Right renal pelvis (tissue), 4 donors: ENCODE data around the gene SDHB. TPM values are rescaled to one million over a fixed set of nuclear protein-coding genes. Genes with fewer than 3 reads are reported as not detected.

ENCODE experiments used
- DNase-seq, 4 donors: peaks; one replicate each; pipeline ENCODE4 v3.0.0-alpha.2; 2013; ENCODE audit warnings: low read depth in 4 of 4, low spot score in 3 of 4, missing footprints in 1 of 4
- polyA plus RNA-seq, 4 donors: library from polyadenylated mRNA; unstranded; fragments of 120-200 nt; gene quantifications; one replicate each; pipeline ENCODE4 v1.2.1, GENCODE V29; 2013; ENCODE audit not compliant: insufficient read length in 4 of 4

The SDHB gene
- polyA plus RNA-seq, 4 donors = 153 to 164 (median 160) TPM

DNA sequence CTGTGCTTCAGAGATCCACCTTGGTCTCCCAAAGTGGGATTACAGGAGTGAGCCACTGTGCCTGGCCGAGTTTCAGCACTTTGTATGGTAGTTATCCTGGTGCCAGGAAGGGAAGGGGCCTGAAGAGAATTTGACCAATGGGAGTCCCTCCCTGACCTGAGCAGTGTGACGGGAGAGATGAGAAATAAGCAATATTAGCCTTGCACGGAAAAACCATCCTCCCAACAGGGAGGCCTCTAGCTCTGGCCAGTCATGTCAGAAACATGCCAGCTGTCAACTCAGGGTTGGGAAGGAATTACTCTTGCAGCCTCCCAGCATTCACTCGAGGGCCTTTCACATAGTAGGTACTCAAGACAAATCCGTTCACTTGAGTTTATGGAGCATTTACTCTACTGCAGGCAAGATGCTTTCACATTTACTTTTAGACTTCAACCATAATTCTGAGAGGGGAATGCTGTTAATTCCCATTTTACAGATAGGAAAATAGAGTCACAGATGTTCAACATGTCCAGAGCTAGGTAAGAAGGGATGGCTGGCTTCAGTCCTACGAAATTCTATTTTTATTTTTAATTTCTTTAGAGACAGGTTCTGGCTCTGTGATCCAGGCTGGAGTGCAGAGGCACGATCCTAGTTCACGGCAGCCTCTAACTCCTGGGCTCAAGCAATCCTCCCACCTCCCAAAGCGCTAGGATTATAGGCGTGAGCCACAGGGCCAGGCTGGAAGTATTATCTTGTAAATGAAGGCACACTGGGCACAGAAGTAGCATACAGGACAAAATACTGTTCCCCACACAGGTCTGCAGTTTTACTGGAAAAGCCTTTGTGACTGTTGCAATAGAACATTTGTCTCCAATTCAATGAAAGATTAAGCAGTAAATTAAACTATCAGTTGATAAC lies 38.9 kb downstream of the SDHB start:
- no peak for DNase-seq

DNA sequence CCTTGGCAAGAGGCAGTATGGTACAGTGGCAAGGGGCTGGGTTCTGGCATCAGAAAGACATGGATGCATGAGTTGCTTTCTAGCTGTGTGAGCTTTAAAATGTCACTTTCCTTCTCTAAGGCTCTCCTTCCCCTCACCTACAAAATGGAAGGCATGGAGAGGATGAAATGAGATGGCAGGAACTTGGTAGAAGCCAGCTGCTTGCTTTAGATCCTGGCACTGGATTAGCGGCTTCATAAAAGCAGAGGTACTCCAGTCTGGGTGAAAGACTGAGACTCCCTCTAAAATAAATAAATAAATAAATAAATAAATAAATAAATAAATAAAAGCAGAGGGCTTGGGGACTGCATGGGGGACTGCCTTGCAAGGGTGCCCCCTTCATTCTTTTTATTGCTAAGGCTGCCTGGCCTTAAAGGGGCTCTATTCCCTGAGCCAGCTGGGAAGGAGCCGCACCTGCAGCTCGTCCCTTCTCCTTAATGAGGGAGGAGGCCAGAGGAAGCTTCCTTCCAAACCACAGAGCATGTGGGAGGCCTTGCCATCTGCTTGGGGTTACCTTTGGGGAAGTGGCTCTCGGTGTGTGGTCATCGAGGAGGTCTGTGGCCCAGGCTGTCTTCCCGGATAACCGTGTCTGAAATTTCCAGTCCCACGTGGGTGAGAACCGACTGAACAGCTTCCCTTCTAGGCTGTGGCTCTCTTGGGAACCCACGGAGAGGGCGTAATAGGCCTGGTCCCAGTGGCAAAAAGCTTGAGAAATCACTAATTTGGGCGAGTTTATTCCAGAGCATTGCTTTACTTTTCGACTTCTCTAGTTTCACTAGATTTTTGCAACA lies 40.1 kb downstream of the SDHB start:
- no peak for DNase-seq

DNA sequence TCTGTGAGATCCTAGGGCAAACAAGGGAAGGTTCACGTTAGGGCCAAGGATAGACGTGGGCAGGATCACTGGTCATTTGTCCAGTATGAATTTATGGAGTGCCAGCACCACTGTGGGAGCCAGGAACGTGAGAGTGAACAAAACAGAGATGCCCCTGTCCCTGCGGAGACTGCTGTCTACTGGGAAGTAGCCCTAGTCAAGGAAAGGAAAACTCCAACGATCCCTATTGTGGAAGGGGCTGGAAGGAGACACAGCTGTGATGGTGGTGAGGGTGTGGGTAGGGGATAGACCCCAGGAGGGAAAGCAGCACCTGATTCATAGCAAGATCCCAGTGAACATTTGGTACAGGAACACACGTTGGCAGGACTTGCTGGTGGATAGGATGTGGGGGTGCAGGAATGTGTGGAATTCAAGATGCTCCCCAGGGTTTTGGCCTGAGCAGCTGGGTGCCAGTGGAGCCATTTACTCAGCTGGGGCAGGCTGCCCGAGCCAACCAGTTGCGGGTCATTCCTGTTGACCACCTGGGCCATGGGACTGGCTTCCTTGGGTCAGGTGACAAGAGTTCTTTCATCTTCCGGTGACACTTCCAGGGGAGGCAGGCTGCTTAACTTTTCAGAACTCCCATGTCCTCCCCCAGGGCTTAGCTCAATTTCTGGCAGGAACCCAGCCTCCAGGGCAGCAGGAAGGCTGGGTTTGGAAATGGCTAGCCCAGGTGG lies 40.9 kb downstream of the SDHB start:
- DNase-seq = no peak

DNA sequence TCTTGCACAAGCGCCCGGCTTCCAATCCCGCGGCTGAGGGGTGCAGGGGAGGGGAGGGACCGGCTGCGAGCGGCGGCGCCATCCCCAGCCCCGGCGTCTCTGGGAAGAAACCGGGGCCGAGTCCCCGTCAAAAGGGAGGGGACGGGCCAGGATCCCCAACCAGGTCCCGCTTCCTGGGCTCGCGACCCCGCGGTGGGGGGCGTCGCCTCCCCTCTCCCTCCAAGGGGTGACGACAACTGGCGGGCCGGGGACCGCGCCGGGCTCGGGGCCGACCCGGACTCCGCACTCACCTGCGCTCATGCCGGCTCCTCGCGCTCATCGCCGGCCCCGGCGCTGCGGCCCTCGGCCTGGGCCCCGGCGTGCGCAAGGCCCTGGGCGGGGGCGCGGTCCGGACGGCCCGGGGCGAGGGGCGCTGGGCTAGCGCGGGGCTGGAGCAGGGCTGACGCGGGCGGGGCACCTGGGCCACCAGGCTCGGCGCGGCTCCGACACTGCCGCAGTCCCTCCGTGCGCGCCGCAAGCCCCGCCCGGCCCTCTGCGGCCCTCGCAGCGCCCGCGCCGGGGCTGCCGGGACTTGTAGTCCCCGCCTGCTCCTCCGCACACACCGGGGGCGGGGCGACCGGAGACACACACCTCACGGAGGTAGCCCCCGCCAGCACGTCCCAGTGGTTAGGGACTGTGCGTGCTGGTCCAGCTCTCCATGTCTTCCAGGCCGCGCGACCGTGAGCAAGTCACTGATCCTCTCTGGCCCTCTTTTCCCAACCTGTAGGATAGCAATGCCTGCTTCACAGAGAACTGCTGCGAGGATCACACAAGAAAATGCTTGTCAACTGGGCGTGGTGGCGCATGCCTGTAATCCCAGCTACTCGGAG lies 42.2 kb downstream of the SDHB start, which contains the start of gene ATP13A2:
ATP13A2 (minus strand) TSS at position 490 of the 869 bp plus-strand sequence; CDS start at position 300, 190 bp downstream.
- DNase-seq = peak; percentile 40 to 52 (median 48)

DNA sequence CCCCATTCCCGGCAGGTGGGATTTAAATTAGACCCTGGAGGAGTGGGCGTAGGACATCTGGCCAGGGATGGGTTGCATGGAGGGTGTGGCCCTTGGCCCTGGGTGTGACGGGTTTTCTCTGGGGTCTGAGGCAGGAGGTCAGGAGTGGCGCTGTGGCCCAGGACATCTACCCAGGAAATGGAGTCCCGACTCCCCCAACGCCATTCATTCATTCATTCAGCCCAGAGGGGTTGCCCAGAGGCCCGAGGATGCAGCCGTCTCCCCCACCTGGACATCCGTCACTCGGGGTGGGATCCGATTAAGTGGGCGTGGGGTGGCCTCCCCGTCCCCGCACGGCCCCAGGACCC lies 42.8 kb downstream of the SDHB start:
- DNase-seq = no peak

DNA sequence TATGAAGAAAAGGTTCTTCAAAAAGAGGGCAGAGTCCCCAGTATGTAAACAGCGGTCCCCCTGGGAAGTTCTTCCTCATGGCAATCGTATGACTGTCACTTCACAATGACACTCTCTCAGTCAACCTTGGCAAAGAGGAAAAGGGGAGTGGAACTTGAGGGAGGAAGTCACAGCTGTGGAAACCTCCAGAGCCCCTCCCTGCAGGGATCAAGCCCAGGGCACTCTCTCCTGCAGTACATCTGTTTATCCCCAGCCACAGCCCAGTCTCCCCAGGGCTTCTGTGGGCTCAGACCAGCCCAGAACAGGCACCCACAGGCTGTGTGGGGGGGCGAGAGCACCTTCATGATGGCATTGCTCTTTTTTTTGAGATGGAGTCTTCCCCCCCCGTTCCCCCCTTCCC lies 44.1 kb downstream of the SDHB start:
- DNase-seq = no peak

DNA sequence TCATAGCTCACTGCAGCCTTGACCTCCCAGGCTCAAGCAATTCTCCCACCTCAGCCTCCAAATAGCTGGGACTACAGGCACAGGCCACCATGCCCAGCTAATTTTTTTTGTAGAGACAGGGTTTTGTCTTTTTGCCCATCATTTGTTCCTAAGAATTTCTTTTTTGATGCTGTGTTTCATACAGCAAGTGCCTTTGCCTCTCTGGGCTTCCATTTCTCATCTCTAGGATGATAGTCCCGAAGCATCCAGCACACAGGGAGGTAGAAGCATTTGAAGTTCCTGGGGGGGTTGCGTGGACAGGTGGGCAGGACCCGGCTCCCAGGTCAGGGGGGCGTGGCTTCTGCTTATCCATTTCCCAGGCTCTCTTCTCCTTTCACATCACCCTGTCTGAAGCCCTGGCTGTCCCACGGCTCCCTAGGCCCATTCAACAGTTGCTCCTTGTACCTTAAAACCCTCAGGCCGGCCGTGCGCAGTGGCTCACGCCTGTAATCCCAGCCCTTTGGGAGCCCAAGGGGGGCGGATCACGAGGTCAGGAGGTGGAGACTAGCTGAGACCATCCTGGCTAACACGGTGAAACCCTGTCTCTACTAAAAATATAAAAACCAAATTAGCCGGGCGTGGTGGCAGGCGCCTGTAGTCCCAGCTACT lies 45.5 kb downstream of the SDHB start:
- DNase-seq = no peak

DNA sequence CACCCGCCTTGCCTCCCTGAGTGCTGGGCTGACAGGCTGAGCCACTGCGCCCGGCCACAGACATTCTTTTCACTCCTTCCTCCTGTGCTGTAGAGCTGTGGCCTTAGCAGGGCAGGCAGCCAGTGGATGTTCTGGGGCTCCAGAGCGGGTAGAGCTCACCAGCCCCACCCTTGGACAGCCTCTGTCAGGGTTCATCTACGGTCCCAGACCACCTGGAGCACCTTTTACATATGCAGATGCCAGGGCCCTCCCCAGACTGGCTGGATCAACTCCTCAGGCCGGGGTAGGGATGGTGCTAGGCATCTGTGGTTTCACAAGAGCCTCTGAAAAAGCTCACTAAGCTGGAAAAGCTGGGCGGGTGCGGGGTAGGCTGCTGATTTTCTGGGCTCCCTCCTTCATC lies 46.7 kb downstream of the SDHB start:
- DNase-seq = no peak

DNA sequence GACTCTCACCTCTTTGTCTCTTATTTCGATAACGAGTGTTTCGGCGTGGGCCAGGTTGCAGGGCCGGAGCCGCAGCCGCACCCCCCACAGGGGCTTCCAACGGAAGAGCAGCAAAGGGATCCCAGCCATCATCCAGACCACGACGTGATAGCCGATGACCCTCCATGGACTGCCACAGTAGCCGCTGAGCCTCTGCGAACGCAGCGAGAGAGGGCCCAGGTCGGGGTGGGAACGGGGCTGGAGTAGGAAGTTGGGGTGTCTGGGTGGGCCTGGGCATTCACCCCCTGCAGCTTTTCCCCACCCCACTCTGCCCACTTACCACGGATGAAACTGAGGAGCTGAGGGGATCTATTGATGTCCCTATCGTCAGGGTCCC lies 48.5 kb downstream of the SDHB start:
- DNase-seq = no peak

DNA sequence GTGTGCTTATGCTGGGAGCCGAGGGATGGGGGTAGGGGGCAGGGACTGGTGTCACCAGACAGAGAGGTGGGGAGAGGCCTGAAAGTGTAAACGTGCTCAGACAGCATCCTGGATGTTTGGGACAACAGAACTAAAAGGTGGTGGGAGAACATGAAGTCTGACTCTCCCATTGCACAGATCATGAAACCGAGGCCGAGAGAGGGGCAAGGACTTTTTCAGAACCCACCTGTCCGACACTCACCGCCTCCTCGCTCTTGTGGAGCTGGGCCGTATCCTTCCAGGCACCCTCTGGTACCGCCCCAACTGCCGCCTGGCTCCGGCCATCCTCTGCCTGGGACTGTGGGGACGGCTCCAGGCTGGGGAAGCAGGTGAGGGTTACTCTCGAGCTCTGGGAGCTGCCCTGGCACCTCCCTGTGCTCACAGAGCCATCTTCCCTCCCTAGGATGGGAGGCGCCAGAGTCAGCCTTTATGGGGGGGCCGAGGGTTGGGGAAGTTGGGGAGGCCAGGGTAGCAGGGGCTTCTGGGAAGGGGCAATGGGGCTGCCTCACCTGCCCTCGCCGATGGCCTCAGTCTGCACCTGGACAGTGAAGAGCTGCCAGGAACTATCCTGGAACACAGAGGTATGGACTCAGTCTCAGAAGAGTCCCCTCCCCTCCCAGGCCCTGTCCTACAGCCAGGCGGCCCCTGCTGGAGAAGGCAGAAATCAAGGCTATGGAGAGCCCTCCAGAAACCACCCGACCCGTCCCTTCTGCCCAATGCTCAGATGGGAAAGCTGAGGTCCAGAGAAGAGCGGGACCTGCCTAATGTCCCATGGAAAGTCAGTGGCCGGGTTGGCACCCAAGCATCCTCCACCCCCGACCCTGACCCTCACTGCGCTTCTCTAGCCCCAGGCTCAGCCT lies 49.1 kb downstream of the SDHB start:
- DNase-seq = no peak

DNA sequence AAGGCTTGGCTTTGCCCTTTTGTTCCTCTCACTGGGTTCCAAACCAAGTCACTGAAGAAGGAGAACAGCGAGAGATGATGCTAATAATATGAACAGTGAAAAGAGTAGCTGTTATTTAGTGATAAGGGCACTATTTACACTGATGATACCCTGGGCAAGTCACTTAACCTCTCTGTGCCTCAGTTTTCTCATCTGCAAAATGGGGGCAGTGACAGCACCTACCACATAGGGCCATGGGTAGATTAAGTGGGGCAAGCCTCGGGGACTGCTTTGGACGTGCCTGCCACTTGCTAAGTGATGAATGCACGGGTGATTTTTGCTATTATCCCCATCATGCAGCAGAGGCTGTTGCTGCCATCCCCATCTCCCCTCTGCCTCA lies 51.3 kb downstream of the SDHB start:
- DNase-seq = no peak

DNA sequence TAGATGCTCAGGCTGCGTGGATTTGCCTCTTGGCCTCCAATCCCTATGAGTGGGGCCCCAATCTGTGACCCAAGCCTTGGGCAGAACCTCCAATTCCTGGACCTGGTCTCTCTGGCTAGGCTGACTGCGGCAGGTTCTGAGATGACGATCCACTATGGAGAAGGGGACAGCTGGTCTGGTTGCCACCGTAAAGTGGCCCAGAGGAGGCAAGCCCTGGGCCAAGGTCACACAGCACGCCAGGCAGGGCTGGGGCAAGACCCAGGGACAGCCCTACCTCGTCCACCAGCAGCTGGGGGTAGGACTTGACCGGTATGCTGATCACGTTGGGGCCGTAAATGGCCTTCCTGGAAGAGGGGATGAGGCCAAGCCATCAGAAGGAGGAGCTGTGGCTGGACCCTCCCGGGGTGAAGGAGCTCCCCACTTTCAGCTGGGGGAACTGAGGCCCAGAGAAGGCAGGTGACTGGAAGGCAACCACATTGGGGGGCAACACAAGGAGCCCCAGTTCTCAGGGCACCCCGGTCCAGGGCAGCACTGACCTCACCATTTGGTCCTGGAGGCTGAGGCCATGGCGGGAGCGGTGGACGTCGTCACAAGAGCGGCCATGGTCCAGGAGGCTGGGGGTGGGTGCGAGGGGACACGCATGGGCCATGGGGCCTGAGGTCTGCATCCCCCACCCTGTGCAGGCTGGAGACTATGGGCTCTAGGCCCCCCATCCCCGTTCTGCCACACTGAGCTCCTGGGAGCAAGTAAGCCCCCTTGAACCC lies 51.9 kb downstream of the SDHB start:
- no peak for DNase-seq

DNA sequence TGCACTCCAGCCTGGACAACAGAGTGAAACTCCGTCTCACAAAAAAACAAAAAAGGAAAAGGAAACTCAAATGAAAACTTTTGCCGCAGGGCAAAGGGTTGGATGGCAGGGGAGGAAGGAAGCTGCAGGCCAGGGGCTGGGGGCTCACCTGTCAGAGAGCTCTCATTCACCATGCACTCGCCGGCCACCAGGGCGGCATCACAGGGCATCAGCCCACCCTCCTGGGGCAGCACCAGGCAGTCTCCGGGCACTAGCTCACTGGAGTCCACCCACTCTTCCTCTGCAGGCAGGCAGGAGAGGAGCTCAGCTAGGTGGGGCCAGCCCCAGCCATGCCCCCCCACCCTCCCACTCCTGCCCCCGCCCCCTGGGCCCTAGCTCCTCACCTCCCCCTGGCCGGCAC lies 54.0 kb downstream of the SDHB start:
- no peak for DNase-seq

DNA sequence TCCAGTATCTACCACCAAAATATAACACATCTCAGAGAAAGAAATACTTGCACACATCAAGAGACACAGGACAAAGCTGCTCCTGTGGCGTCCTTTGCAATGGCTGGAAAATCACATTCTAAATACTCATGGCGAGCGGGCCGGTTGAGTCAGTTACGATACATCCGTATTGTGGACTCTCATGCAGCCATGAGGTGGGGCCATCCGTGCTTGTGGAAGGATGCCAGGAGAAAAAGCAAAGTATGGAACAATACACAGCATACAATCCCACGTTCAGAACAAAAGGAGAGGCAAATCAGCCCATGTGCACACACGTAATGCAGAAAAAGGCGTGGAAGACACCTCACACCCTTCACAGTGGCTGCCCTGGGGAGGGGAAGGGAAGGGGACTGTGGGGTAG lies 55.2 kb downstream of the SDHB start:
- DNase-seq = no peak

DNA sequence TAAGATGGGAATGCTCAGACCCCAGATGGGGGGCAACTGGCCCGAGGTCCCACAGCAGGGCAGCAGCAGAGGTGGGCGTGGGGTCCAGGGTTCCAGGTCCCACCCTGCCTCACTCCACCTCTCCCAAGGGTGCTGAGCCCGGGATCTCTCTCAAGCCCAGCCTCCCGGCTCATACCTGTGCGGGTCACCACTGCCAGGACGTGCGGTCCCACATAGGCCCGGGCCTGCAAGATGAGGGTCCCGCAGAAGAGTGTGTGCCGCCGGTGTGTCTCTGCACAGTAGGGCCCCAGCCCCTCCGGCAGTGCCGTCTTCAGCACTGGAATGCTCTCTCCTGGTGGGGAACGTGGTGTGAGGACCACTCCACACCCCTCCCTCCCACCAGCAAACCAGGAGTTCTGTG lies 57.0 kb downstream of the SDHB start:
- no peak for DNase-seq

DNA sequence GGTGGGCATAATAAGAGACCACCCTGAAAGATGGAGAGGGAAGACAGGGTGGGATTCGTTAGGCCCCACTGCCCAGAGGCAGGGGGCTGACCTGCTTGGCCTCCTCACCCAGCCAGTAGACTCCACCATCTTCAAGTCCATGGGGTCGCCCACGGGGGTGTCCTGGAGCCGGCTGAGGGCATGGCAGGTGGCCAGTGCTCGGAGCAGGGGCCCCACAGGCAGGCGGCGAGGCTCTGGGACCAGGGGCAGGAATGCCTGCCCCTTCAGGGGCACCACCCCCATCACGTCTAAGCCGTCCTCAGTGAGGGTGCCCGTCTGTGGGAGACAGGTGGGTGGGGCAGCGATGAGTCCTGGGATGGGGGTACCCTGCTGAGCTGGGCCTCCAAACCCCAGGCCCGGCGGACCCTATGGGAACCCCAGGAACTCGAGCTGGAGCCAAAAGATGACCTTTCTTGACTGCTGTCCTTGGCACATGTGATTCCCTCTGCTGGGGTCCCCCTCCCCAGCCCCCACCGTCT lies 60.3 kb downstream of the SDHB start:
- DNase-seq = no peak

DNA sequence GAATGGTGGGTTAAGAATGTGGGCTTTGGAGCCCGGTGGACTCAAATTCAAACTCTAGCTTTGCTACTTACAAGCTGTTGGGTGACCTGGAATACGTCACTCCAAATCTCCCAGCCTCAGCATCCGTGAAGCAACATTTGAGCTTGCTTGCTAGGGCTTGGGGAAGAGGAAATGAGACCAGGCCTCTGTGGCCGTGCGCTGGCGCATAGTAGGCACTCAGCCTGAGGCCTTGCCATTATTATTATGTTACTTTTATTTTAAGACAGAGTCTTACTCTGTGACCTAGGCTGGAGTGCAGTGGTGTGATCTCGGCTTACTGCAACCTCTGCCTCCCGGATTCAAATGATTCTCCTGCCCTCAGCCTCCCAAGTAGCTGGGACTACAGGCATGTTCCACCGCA lies 61.2 kb downstream of the SDHB start:
- DNase-seq = no peak

DNA sequence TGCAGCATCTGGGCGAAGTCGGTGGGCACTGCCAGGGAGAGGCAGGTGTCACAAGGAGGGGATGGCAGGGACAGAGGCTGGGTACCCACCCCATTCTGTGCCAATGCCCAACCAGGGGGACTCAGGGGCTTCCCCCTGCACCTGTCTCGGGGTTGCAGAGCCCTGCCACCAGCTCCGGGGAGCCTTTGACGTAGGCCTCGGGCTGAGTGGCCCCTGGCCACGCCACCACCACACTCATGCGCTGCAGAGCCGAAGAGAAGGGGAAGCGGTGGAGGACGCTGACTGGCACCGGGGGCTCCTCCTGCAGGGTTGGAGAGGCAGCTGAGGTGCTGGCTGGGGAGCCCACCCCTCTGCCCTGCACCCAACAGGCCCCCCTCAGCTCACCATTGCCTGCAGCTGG lies 61.7 kb downstream of the SDHB start:
- no peak for DNase-seq
